ENCODE results near the gene PDCD7. TPM values are rescaled to one million over a fixed set of nuclear protein-coding genes. Genes with fewer than 3 reads are reported as not detected.
"Not testable (repeated sequence)": the region's sequence is repeated elsewhere in the genome, so short reads cannot be mapped to it uniquely, and the experiment has no call there.

PDCD7 gene
- total and polyA plus RNA-seq, 5 experiments from 2014 or later = 13.1 to 44.1 (median 19.4) TPM

DNA sequence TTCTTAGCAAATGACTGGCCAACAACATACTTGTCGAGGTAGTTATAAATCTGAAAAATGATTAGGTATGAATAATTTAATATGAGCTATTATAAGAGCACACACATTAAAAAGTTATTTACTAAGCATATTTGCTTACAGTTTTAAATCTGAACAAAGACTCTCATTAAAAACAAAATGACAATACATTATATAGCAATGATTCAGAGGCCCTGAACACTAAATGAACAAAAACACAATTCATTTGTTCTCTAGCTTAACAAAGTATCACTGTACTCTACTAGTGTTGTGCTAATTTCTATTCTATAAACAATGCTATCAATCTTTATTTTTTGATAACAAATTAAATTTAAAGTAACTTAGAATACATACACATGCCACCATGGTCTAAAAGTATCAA is 30.5 kb upstream of the PDCD7 start:
- H3K27ac Mint-ChIP-seq = no peak overlapping the region
- H3K27me3 Mint-ChIP-seq = no peaks in the 10 kb centered on the region
- DNase-seq (no peak), ATAC-seq (no peak)
- H3K4me3 Mint-ChIP-seq = no peak overlapping the region
- no peaks in the 10 kb centered on the region for H3K9me3 Mint-ChIP-seq
- POLR2A ChIA-PET = no interaction called here
- H3K4me1 Mint-ChIP-seq = peaks cover 1 to 14% (median 4%) of the 10 kb centered on the region in 4 donors
- H3K36me3 Mint-ChIP-seq = peaks cover 0 to 58% (median 2%) of the 10 kb centered on the region in 3 donors

DNA sequence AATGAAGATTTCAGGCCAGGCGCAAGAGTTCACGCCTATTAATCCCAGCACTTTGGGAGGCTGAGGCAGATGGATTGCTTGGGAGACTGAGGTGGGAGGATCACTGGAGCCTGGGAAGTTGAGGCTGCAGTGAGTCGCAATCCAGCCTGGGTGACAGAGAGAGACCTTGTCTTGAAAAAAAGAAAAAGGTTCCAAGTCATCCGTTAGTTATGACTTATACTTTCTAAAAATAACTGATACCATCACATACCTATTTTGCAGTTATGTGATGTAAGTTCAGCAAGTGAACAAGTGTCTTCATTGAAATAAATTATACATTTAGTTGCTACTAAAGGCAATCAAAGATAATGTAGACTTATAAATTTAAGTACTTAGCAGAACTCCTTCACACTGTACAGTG is 29.4 kb upstream of the PDCD7 start:
- DNase-seq (no peak), ATAC-seq (no peak)
- Mint-ChIP-seq H3K4me1 (peaks cover 1 to 14% (median 4%) of the 10 kb centered on the region in 4 donors), H3K27me3 (no peaks in the 10 kb centered on the region), H3K27ac (no peak overlapping the region), H3K9me3 (no peaks in the 10 kb centered on the region), H3K4me3 (no peak overlapping the region), H3K36me3 (peaks cover 0 to 63% (median 2%) of the 10 kb centered on the region in 3 donors)
- POLR2A ChIA-PET = no interaction called here

GRCh38 chr15:65156692-65157091 is 23.1 kb upstream of the PDCD7 start:
- Mint-ChIP-seq H3K36me3 (peaks cover 5 to 76% (median 11%) of the 10 kb centered on the region in 3 donors), H3K27me3 (no peaks in the 10 kb centered on the region), H3K9me3 (no peaks in the 10 kb centered on the region), H3K4me3 (no peak overlapping the region), H3K4me1 (peaks cover 0 to 7% (median 2%) of the 10 kb centered on the region in 4 donors), H3K27ac (peak overlapping the region in 2 of 10 donors; percentile 18 to 29)
- POLR2A ChIA-PET = no interaction called here
- no peak for DNase-seq
- no peak for ATAC-seq

GRCh38 chr15:65154720-65155119 is 21.1 kb upstream of the PDCD7 start:
- Mint-ChIP-seq H3K27me3 (no peaks in the 10 kb centered on the region), H3K4me1 (no peaks in the 10 kb centered on the region), H3K27ac (peak overlapping the region in 3 of 10 donors; percentile 9 to 44 (median 35)), H3K36me3 (peaks cover 5 to 81% (median 17%) of the 10 kb centered on the region in 3 donors), H3K4me3 (no peak overlapping the region), H3K9me3 (no peaks in the 10 kb centered on the region)
- POLR2A ChIA-PET = no interaction called here
- DNase-seq = no peak
- ATAC-seq = no peak

GRCh38 chr15:65147902-65148301 is 14.3 kb upstream of the PDCD7 start:
- Mint-ChIP-seq H3K4me1 (no peaks in the 10 kb centered on the region), H3K36me3 (peaks cover 0 to 59% (median 7%) of the 10 kb centered on the region in 3 donors), H3K27me3 (no peaks in the 10 kb centered on the region), H3K9me3 (no peaks in the 10 kb centered on the region), H3K4me3 (no peak overlapping the region), H3K27ac (peak overlapping the region in 3 of 10 donors; percentile 51 to 67 (median 64))
- POLR2A ChIA-PET = interaction anchor here (0.8 kb wide), 1 partner anchor 14 kb away, joined by 3 read pairs; no protein-coding TSS in a partner anchor
- DNase-seq (no peak), ATAC-seq (no peak)

GRCh38 chr15:65146438-65146837 is 12.8 kb upstream of the PDCD7 start:
- DNase-seq = no peak
- ATAC-seq = no peak
- Mint-ChIP-seq H3K27ac (peak overlapping the region in 7 of 10 donors; percentile 0 to 79 (median 31)), H3K9me3 (no peaks in the 10 kb centered on the region), H3K4me3 (no peak overlapping the region), H3K4me1 (no peaks in the 10 kb centered on the region), H3K36me3 (peaks cover 0 to 45% (median 5%) of the 10 kb centered on the region in 3 donors), H3K27me3 (no peaks in the 10 kb centered on the region)
- POLR2A ChIA-PET = no interaction called here

GRCh38 chr15:65138631-65139030 is 5.0 kb upstream of the PDCD7 start:
- peaks cover 5 to 11% (median 6%) of the 10 kb centered on the region in 4 donors for H3K4me1 Mint-ChIP-seq
- H3K36me3 Mint-ChIP-seq, H3K4me3 Mint-ChIP-seq, DNase-seq, H3K9me3 Mint-ChIP-seq, H3K27me3 Mint-ChIP-seq, ATAC-seq: not testable (repeated sequence)
- H3K27ac Mint-ChIP-seq = peak overlapping the region in 2 of 10 donors; percentile 7 to 19
- POLR2A ChIA-PET = interaction anchor here (1.0 kb wide), 1 partner anchor 10 kb away, joined by 4 read pairs; no protein-coding TSS in a partner anchor

- H3K36me3 Mint-ChIP-seq, H3K27ac Mint-ChIP-seq, H3K9me3 Mint-ChIP-seq, ATAC-seq, DNase-seq, H3K27me3 Mint-ChIP-seq, POLR2A ChIA-PET, H3K4me3 Mint-ChIP-seq: not testable (repeated sequence)
- H3K4me1 Mint-ChIP-seq = peaks cover 5 to 14% (median 7%) of the 10 kb centered on the region in 4 donors
Observed at GRCh38 chr15:65137893-65138292, 4.3 kb upstream of the PDCD7 start.

DNA sequence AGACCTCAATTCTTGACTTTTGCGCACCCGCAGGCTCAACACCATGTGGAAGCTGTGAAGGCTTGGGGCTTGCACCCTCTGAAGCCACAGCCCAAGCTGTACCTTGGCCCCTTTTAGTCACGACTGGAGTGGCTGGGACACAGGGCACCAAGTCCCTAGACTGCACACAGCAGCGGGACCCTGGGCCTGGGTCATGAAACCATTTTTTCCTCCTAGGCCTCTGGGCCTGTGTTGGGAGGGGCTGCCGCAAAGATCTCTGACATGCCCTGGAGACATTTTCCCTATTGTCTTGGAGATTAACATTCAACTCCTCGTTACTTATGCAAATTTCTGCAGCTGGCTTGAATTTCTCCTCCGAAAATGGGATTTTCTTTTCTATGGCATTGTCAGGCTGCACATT is 3.5 kb upstream of the PDCD7 start:
- H3K4me3 Mint-ChIP-seq, H3K27me3 Mint-ChIP-seq, POLR2A ChIA-PET, H3K9me3 Mint-ChIP-seq, DNase-seq, H3K36me3 Mint-ChIP-seq, ATAC-seq, H3K27ac Mint-ChIP-seq: not testable (repeated sequence)
- H3K4me1 Mint-ChIP-seq = peaks cover 5 to 22% (median 15%) of the 10 kb centered on the region in 4 donors

DNA sequence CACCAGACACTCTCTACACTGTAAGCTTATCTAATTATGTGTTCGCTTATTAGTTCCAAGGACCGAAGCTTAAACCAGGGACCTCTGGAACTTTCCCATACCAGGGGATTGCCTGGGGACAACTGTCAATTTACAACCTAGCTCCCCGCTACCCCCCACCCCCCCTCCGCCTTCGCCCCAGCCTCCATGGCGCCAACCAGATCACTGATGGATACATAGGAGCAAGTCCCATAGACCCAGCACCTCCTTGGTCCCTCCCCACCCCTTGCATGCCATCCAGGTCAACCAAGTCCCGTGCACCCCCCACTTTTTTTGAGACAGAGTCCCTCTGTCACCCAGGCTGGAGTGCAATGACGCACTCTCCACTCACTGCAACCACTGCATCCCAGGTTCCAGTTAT is 930 bp upstream of the PDCD7 start:
- ATAC-seq = no peak
- POLR2A ChIA-PET = interaction anchor here (0.8 to 1.6 kb wide), 4 partner anchors 13 to 170 kb away, joined by 3 to 7 read pairs (median 6); partner anchors contain the start of genes CLPX and RNU5B-1
- no peak for DNase-seq
- Mint-ChIP-seq H3K4me3 (peak overlapping the region; percentile 8 to 97 (median 94)), H3K27ac (peak overlapping the region in 8 of 10 donors; percentile 79 to 99 (median 97)), H3K36me3 (peaks cover 0 to 9% (median 7%) of the 10 kb centered on the region in 3 donors), H3K9me3 (peaks cover 0 to 8% (median 2%) of the 10 kb centered on the region in 9 donors), H3K4me1 (peaks cover 10 to 38% (median 31%) of the 10 kb centered on the region in 4 donors), H3K27me3 (peaks cover 0 to 2% (median 0%) of the 10 kb centered on the region in 5 donors)

DNA sequence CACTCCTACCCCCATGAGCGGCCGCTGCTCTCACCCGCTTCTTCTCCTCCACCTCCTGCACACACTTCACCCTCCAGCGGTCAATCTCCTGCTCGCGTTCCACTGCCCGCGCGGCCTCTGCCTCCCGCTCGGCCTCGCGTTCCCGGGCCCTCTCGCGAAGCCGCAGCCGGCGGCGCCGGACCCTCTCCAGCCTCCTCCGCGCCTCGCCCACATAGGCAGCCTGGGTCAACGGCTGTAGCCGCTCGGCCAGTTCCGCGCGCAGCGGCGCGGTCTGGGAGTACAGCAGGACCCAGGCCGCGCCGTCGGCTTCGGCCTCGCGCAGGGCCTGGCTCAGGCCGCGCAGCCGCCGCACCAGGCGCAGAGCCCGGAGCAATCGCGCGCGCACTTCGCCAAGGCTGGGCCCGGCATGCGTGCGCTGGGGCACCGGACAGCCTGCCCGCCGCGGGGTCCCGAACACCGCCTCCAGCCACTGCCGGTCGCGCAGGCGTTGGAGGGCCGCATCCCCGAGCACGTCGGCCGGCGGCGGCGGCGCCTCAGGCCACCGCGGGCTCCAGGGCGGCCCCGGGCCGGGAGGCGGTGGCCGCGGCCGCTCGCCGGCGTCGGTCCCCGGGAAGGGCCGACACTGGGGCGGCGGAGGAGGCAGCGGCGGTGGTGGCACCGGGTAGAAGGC is 595 bp downstream of the PDCD7 start:
- H3K27ac Mint-ChIP-seq = peak overlapping the region in 9 of 10 donors; percentile 76 to 97 (median 88)
- H3K4me1 Mint-ChIP-seq = peaks cover 16 to 46% (median 42%) of the 10 kb centered on the region in 4 donors
- peaks cover 2 to 24% (median 7%) of the 10 kb centered on the region in 3 donors for H3K36me3 Mint-ChIP-seq
- H3K9me3 Mint-ChIP-seq = peaks cover 0 to 8% (median 2%) of the 10 kb centered on the region in 9 donors
- peaks cover 0 to 2% (median 0%) of the 10 kb centered on the region in 5 donors for H3K27me3 Mint-ChIP-seq
- POLR2A ChIA-PET = interaction anchor here (1.6 kb wide), 1 partner anchor 52 kb away, joined by 7 read pairs; the partner anchor contains the start of gene CLPX
- ATAC-seq = peak; percentile 26 to 36
- H3K4me3 Mint-ChIP-seq = peak overlapping the region; percentile 82 to 96 (median 86)
- DNase-seq = peak in 5 of 10 donors; percentile 7 to 28 (median 19)

- ATAC-seq (no peak), DNase-seq (no peak)
- H3K36me3 Mint-ChIP-seq = peaks cover 0 to 44% (median 6%) of the 10 kb centered on the region in 3 donors
- H3K27ac Mint-ChIP-seq = peak overlapping the region in 4 of 10 donors; percentile 24 to 83 (median 53)
- peaks cover 22 to 54% (median 47%) of the 10 kb centered on the region in 4 donors for H3K4me1 Mint-ChIP-seq
- H3K27me3 Mint-ChIP-seq = peaks cover 0 to 2% (median 0%) of the 10 kb centered on the region in 5 donors
- no peaks in the 10 kb centered on the region for H3K9me3 Mint-ChIP-seq
- H3K4me3 Mint-ChIP-seq = peak overlapping the region in 9 of 10 donors; percentile 4 to 71 (median 45)
- POLR2A ChIA-PET = interaction anchor here (0.5 kb wide), 1 partner anchor 471 kb away, joined by 3 read pairs; no protein-coding TSS in a partner anchor
Observed at GRCh38 chr15:65130941-65131340, 2.7 kb downstream of the PDCD7 start.

DNA sequence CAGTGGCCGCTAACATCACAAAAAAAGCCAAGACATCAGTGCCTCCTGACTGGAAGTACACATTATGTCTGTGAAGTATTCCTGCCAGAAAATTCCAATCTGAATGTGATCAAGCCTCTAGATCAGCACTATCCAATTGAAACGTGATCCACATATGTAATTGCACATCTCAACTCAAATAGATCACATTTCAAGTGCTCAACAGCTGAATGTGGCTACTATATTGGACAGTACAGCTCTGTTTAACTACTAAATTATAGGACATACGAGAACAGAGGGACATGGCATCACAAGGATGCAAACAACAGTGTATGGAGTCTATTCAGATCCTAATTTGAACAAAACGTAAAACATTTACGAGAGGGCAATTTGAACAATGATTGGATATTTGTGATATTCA is 18.1 kb downstream of the PDCD7 start:
- DNase-seq (no peak), ATAC-seq (no peak)
- peaks cover 0 to 80% (median 11%) of the 10 kb centered on the region in 3 donors for H3K36me3 Mint-ChIP-seq
- H3K27me3 Mint-ChIP-seq = no peaks in the 10 kb centered on the region
- H3K4me3 Mint-ChIP-seq = no peak overlapping the region
- H3K27ac Mint-ChIP-seq = no peak overlapping the region
- no peaks in the 10 kb centered on the region for H3K9me3 Mint-ChIP-seq
- peaks cover 0 to 4% (median 1%) of the 10 kb centered on the region in 4 donors for H3K4me1 Mint-ChIP-seq
- POLR2A ChIA-PET = no interaction called here
